Fibroblast of the aortic adventitia (primary cell): ENCODE data around the gene KCTD7. TPM values are rescaled to one million over a fixed set of nuclear protein-coding genes. Genes with fewer than 3 reads are reported as not detected.
A peak's percentile ranks its signal among the peaks of the same experiment; 100 is the strongest.
"Not testable (repeated sequence)": the region's sequence is repeated elsewhere in the genome, so short reads cannot be mapped to it uniquely, and the experiment has no call there.

Source experiments
- DNase-seq: peaks from one replicate; pipeline ENCODE4 v3.0.0-alpha.2; 2010; ENCODE audit warnings: low read depth
- H3K4me3 ChIP-seq: 2 replicates; pipeline ENCODE4 v1.5.1; 2011; ENCODE audit warnings: low read depth, mild to moderate bottlenecking, control low read depth, low read length, moderate library complexity
- total RNA-seq: library from RNA; depleted of rRNA; stranded (reverse); fragments of >200 nt; gene quantifications from 2 replicates; pipeline ENCODE4 v1.2.3, GENCODE V29; 2012; ENCODE audit warnings: low replicate concordance
- TF ChIP-seq, protein P1 (sequence below): IDR thresholded peaks from 2 replicates; pipeline ENCODE4 v1.5.1; 2011; ENCODE audit warnings: mild to moderate bottlenecking, low read length, control low read depth, inconsistent platforms; ENCODE audit not compliant: insufficient read depth

KCTD7 gene
- total RNA-seq, 1 donor, result 9.4 TPM

DNA sequence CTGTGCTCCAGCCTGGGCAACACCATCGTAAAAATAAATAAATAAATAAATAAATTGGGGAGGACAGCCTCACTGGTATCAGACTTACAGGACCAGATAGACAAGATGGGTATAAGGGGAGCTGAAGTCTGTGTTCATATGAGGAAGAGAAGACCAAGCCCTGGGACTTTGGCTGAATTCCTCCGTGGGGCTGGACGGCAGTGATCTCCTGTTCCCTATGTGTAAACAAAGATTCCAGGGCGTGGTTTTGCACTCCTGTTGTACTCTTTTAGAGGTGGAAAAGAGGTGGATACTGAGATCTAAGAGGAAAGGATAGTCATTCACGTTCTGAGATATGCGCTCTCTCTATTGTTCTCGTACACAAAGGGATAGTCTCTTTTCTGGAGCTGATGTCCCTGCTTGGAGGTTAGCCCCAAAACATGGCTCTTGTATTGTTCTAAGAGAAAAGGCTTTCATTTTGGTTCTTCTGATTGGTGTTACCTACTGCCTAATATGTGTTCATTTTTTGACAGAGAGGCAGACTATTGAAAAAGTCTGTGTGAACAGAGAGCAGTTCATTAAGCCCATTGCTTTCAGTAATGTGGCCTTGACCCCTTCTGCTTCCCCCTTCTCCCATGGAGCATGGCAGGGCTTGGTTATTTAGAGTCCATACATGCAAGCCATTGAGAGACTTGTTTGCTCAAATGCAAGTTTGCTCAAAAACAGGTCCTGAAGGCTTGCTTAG is 12.3 kb downstream of the KCTD7 start:
- DNase-seq, result no peak
- TF ChIP-seq, protein P1, sequence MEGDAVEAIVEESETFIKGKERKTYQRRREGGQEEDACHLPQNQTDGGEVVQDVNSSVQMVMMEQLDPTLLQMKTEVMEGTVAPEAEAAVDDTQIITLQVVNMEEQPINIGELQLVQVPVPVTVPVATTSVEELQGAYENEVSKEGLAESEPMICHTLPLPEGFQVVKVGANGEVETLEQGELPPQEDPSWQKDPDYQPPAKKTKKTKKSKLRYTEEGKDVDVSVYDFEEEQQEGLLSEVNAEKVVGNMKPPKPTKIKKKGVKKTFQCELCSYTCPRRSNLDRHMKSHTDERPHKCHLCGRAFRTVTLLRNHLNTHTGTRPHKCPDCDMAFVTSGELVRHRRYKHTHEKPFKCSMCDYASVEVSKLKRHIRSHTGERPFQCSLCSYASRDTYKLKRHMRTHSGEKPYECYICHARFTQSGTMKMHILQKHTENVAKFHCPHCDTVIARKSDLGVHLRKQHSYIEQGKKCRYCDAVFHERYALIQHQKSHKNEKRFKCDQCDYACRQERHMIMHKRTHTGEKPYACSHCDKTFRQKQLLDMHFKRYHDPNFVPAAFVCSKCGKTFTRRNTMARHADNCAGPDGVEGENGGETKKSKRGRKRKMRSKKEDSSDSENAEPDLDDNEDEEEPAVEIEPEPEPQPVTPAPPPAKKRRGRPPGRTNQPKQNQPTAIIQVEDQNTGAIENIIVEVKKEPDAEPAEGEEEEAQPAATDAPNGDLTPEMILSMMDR, result no peak
- no peak overlapping the region for H3K4me3 ChIP-seq

DNA sequence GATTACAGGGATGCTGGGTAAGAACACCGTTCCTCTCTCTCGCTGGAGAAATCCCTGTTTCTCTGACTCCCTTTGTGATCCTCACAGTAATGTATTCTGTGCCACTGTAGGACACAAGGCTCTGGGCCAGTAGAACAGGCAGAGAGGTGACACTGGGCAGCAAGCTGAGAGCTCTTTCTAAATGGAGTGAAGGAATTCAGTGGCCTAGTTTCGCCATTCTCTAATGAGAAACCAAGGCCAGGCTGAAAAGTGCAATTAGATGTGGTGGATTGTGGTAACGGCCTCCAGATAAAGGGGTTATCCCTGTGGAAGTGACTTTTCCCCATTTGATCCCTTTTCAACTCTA is 12.8 kb downstream of the KCTD7 start:
- no peak for DNase-seq
- TF ChIP-seq, protein P1, result no peak
- H3K4me3 ChIP-seq, result no peak overlapping the region

DNA sequence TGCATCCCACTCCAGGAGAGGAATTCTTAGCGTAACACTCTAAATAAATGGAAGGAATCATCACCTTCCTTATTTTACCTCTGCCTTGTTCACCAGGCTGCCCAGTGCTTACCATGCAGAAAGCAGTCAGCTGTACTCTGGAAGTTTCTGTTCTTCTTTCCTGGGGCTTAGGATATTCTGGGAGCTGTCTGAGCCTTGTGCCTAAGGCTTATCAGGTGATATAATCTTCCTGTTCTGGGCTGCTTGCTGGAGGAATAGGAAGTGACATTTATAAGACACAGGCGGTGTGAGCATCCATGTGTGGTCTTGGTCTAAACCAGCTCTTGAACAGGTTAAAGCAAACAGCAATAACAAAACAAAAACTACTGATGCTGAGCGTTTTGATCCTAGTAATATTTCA is 13.5 kb downstream of the KCTD7 start:
- TF ChIP-seq, protein P1, result no peak
- no peak overlapping the region for H3K4me3 ChIP-seq
- no peak for DNase-seq

DNA sequence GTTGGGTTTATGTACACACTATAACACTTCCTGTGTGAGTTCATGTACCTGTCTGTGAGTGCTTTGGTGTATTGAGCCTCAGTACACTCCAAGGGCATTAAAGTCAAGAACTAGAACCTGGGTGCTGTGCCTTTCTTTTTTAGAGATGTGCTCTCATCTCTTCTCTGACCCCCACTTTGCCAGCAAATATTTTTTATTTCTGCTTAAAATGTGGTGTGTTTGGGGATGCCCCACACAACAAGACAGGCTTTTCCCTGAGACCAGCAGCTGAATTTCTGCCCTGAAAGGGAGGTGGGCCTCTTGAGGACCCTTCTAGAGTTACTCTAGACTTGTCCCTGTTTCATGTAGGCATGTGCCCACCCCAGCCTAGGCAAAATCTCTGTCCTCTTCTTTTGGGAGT is 14.3 kb downstream of the KCTD7 start:
- no peak overlapping the region for H3K4me3 ChIP-seq
- TF ChIP-seq, protein P1, result no peak
- no peak for DNase-seq

DNA sequence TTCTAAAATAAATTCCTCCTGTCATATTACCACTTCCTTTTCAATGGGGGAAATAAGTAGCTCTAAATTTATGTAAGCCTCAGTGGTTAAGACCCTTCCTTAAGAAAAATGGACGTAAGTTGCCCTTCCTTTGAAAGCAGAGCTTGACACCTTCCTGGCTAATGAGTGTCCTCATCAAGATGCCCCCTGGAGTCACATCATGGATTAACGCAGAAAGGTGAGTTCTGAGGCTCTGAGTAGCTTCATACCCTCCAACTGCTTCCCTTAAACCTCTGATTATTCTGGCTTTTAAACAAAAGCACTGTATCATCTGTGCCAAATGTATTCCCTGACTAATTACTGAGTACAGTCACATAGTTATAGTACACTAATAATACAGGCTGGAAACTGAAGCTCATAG is 14.7 kb downstream of the KCTD7 start:
- TF ChIP-seq, protein P1, result no peak
- no peak for DNase-seq
- H3K4me3 ChIP-seq, result no peak overlapping the region

DNA sequence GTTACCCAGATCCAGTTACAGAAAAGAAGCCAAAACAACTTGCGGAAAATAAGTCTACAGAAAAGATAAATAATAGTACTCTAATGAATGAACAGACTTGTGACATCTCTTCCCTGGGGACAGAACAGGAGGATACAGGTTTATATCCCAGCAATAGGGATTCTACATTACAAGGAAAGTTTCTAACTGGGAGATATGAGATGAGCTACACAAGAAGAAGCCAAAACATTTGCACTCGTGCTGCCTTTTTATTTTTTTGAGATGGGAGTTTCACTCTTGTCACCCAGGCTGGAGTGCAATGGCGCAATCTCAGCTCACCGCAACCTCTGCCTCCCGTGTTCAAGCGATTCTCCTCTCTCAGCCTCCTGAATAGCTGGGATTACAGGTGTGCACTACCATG is 22.3 kb downstream of the KCTD7 start:
- not testable (repeated sequence) for H3K4me3 ChIP-seq, DNase-seq

DNA sequence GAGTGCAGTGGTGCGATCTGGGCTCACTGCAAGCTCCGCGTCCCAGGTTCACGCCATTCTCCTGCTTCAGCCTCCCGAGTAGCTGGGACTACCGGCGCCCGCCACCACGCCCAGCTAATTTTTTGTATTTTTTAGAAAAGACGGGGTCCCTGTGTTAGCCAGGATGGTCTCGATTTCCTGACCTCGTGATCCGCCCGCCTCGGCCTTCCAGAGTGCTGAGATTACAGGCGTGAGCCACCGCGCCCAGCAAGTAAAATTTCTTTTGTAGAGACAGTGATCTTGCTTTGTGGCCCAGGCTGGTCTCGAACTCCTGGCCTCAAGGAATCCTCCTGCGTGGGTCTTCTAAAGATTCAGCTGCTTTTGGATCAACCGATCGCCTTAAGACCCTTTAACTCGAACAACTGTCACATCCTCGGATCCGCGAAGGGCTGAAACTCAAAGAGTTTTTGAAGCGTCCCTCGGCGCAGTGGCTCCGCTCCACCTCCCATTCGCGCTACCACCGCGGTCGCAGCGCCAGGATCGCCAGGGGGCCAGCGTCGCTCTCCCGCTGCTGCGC is 25.1 kb downstream of the KCTD7 start:
- H3K4me3 ChIP-seq, result peak overlapping the region; percentile 84
- not testable (repeated sequence) for DNase-seq
- TF ChIP-seq, protein P1, result peak; percentile 21
